GM19463 (cell line): ENCODE results near the gene TMSB4X.
A peak's percentile ranks its signal among the peaks of the same experiment; 100 is the strongest.
"Not testable (repeated sequence)": the region's sequence is repeated elsewhere in the genome, so short reads cannot be mapped to it uniquely, and the experiment has no call there.

Experiments
- ATAC-seq: cut with Tn5 transposase; IDR thresholded peaks from one replicate; pipeline ENCODE4 v1.9.1; 2021; ENCODE audit warnings: mild to moderate bottlenecking, moderate library complexity; ENCODE audit not compliant: unreplicated experiment

Gene TMSB4X

GRCh38 chrX:12994321-12994720 lies 19.4 kb downstream of the TMSB4X start:
- no peak for ATAC-seq

GRCh38 chrX:12996934-12997435 lies 22.1 kb downstream of the TMSB4X start:
- ATAC-seq, result no peak

GRCh38 chrX:12997906-12998687 lies 23.2 kb downstream of the TMSB4X start:
- no peak for ATAC-seq

- ATAC-seq, result peak; percentile 53
These were observed 24.5 kb downstream of the TMSB4X start for GRCh38 chrX:12999422-12999821.

- peak; percentile 40 for ATAC-seq
These were observed 25.4 kb downstream of the TMSB4X start for GRCh38 chrX:13000301-13000811.

GRCh38 chrX:13001097-13001496 lies 26.2 kb downstream of the TMSB4X start:
- no peak for ATAC-seq

GRCh38 chrX:13001961-13002671 lies 27.2 kb downstream of the TMSB4X start:
- no peak for ATAC-seq

GRCh38 chrX:13005661-13006473 lies 31.0 kb downstream of the TMSB4X start:
- peak; percentile 59 for ATAC-seq

GRCh38 chrX:13007519-13008188 lies 32.7 kb downstream of the TMSB4X start:
- ATAC-seq, result peak; percentile 3

GRCh38 chrX:13008189-13008533 lies 33.3 kb downstream of the TMSB4X start:
- ATAC-seq, result peak; percentile 31

- ATAC-seq, result no peak
These were observed 33.9 kb downstream of the TMSB4X start for GRCh38 chrX:13008851-13009250.

- ATAC-seq, result no peak
These were observed 34.4 kb downstream of the TMSB4X start for GRCh38 chrX:13009273-13009672.

GRCh38 chrX:13009844-13010243 lies 34.9 kb downstream of the TMSB4X start:
- no peak for ATAC-seq

GRCh38 chrX:13010546-13010945 lies 35.6 kb downstream of the TMSB4X start:
- ATAC-seq, result no peak

GRCh38 chrX:13013363-13014110 lies 38.6 kb downstream of the TMSB4X start:
- peak; percentile 76 for ATAC-seq

GRCh38 chrX:13014111-13015096 lies 39.5 kb downstream of the TMSB4X start:
- peak; percentile 24 for ATAC-seq

- ATAC-seq, result no peak
These were observed 40.8 kb downstream of the TMSB4X start for GRCh38 chrX:13015536-13016236.

- not testable (repeated sequence) for ATAC-seq
These were observed 41.8 kb downstream of the TMSB4X start for GRCh38 chrX:13016731-13017130.
